ENCODE data around the gene LIMCH1. TPM values are rescaled to one million over a fixed set of nuclear protein-coding genes. Genes with fewer than 3 reads are reported as not detected.
"Not testable (repeated sequence)": the region's sequence is repeated elsewhere in the genome, so short reads cannot be mapped to it uniquely, and the experiment has no call there.

The LIMCH1 gene
- total RNA-seq, 1 donor from 2014 or later: 40.5 TPM

- DNase-seq: peak; percentile 78
Observed at GRCh38 chr4:41611881-41612871, 74.2 kb downstream of the LIMCH1 start.

- no peak for DNase-seq
Observed at GRCh38 chr4:41613386-41613785, 75.4 kb downstream of the LIMCH1 start.

- DNase-seq: peak; percentile 42
Observed at GRCh38 chr4:41613821-41614220, 75.9 kb downstream of the LIMCH1 start.

GRCh38 chr4:41614519-41614918 lies 76.6 kb downstream of the LIMCH1 start:
- no peak for DNase-seq

- no peak for DNase-seq
Observed at GRCh38 chr4:41619161-41619560, 81.2 kb downstream of the LIMCH1 start.

- DNase-seq: no peak
Observed at GRCh38 chr4:41620594-41621256, 82.8 kb downstream of the LIMCH1 start.

GRCh38 chr4:41622787-41623186 lies 84.8 kb downstream of the LIMCH1 start:
- no peak for DNase-seq

- DNase-seq: no peak
Observed at GRCh38 chr4:41624765-41625164, 86.8 kb downstream of the LIMCH1 start.

- no peak for DNase-seq
Observed at GRCh38 chr4:41625531-41625930, 87.6 kb downstream of the LIMCH1 start.

- DNase-seq: no peak
Observed at GRCh38 chr4:41628936-41629335, 91.0 kb downstream of the LIMCH1 start.

- DNase-seq: peak; percentile 55
Observed at GRCh38 chr4:41631523-41631922, 93.6 kb downstream of the LIMCH1 start.

GRCh38 chr4:41632481-41633073 lies 94.6 kb downstream of the LIMCH1 start:
- DNase-seq: no peak

GRCh38 chr4:41633321-41633720 lies 95.4 kb downstream of the LIMCH1 start:
- no peak for DNase-seq

- DNase-seq: no peak
Observed at GRCh38 chr4:41635441-41635840, 97.5 kb downstream of the LIMCH1 start.

GRCh38 chr4:41638203-41638602 lies 100.2 kb downstream of the LIMCH1 start:
- no peak for DNase-seq

- no peak for DNase-seq
Observed at GRCh38 chr4:41638866-41639265, 100.9 kb downstream of the LIMCH1 start.

GRCh38 chr4:41639291-41639690 lies 101.3 kb downstream of the LIMCH1 start:
- DNase-seq: no peak

- no peak for DNase-seq
Observed at GRCh38 chr4:41640906-41641305, 102.9 kb downstream of the LIMCH1 start.

GRCh38 chr4:41642746-41643145 lies 104.8 kb downstream of the LIMCH1 start:
- not testable (repeated sequence) for DNase-seq

- no peak for DNase-seq
Observed at GRCh38 chr4:41643331-41643730, 105.4 kb downstream of the LIMCH1 start.

- peak; percentile 48 for DNase-seq
Observed at GRCh38 chr4:41644288-41644914, 106.4 kb downstream of the LIMCH1 start.

- DNase-seq: no peak
Observed at GRCh38 chr4:41644915-41645295, 106.9 kb downstream of the LIMCH1 start.
